Stomach (tissue), 9 donors: ENCODE results near the gene RAD9A. TPM values are rescaled to one million over a fixed set of nuclear protein-coding genes. Genes with fewer than 3 reads are reported as not detected.

Experiments used
- DNase-seq, 2 donors: peaks; one replicate each; pipeline versions ENCODE4 v3.0.0 to v3.0.0-alpha.2; 2013 to 2019
- H3K27ac ChIP-seq, 5 donors: fragments of 200-600 bp in 4 of 5; sonication (generic) in 4 of 5; one replicate each; pipeline ENCODE4 v1.5.1; 2013 to 2019; ENCODE audit warnings: mild to moderate bottlenecking in 1 of 5, moderate library complexity in 1 of 5
- H3K27me3 ChIP-seq, 3 donors: fragments of 200-600 bp; sonication (generic); one replicate each; pipeline ENCODE4 v1.5.1; 2017 to 2019; ENCODE audit warnings: mixed run types in 1 of 3
- H3K36me3 ChIP-seq, 4 donors: fragments of 200-600 bp; sonication (generic); 1 replicate in 3 of 4; 2 replicates in 1 of 4; pipeline ENCODE4 v1.5.1; 2016 to 2019
- H3K4me1 ChIP-seq, 4 donors: fragments of 200-600 bp; sonication (generic); one replicate each; pipeline ENCODE4 v1.5.1; 2016 to 2019
- H3K4me3 ChIP-seq, 4 donors: fragments of 200-600 bp; sonication (generic) in 3 of 4; one replicate each; pipeline ENCODE4 v1.5.1; 2016 to 2019; ENCODE audit warnings: mild to moderate bottlenecking in 1 of 4
- H3K9me3 ChIP-seq, 4 donors: fragments of 200-600 bp; sonication (generic); one replicate each; pipeline ENCODE4 v1.5.1; 2016 to 2019
- EP300 ChIP-seq: sonication (generic); formaldehyde crosslinking; IDR thresholded peaks from one replicate; pipeline ENCODE4 v1.6.1; 2017; ENCODE audit warnings: antibody characterized with exemption
- POLR2A ChIP-seq, 4 donors: fragments of 450-650 bp; IDR thresholded peaks; one replicate each; pipeline ENCODE4 v1.6.1; 2016; ENCODE audit warnings: antibody characterized with exemption in 4 of 4, control low read depth in 2 of 4, mild to moderate bottlenecking in 1 of 4, moderate library complexity in 1 of 4
- POLR2AphosphoS5 ChIP-seq, 3 donors: sonication (generic); formaldehyde crosslinking; IDR thresholded peaks; one replicate each; pipeline ENCODE4 v1.6.1; 2016; ENCODE audit warnings: antibody characterized with exemption in 3 of 3
- WGBS, 5 donors: extraction: QIAGEN DNeasy Blood & Tissue Kit in 3 of 5; methylation state at CpG; one replicate each; pipeline versions ENCODE4 v1.1.5 to v1.1.7; 2013 to 2018; 5-methylcytosine and 5-hydroxymethylcytosine counted together
- intact Hi-C: fragments of 100-400 bp; cut with DNase I; formaldehyde crosslinking; loops from one replicate; pipeline ENCODE4 v1.15.1; 2023; ENCODE audit warnings: low total_unique reads
- polyA plus RNA-seq, 3 donors: library from polyadenylated mRNA; stranded (reverse); fragments of 200-250 nt; gene quantifications; one replicate each; pipeline ENCODE4 v1.2.3, GENCODE V29; 2013
- total RNA-seq, 5 donors: library from RNA; depleted of rRNA; stranded (reverse); fragments of >200 nt; gene quantifications; one replicate each; pipeline versions ENCODE4 v1.1.0 to v1.2.3, GENCODE V29; 2014 to 2016
- TF ChIP-seq, protein P1 (sequence below), 7 experiments: fragments of 450-650 bp in 4 of 7; fragments of 200-600 bp in 3 of 7; sonication (generic) in 3 of 7; IDR thresholded peaks; one replicate each; pipeline ENCODE4 v1.5.1; 2016 to 2019; ENCODE audit warnings: antibody characterized with exemption in 7 of 7, control low read depth in 2 of 7, mild to moderate bottlenecking in 1 of 7
- donor health status: healthy with polysubstance abuse.
- donor health status: Bipolar disorder and iron deficiency.
- donor health status: healthy.

The RAD9A gene
- total and polyA plus RNA-seq, 8 donors = 7.0 to 88.9 (median 28.7) TPM

DNA sequence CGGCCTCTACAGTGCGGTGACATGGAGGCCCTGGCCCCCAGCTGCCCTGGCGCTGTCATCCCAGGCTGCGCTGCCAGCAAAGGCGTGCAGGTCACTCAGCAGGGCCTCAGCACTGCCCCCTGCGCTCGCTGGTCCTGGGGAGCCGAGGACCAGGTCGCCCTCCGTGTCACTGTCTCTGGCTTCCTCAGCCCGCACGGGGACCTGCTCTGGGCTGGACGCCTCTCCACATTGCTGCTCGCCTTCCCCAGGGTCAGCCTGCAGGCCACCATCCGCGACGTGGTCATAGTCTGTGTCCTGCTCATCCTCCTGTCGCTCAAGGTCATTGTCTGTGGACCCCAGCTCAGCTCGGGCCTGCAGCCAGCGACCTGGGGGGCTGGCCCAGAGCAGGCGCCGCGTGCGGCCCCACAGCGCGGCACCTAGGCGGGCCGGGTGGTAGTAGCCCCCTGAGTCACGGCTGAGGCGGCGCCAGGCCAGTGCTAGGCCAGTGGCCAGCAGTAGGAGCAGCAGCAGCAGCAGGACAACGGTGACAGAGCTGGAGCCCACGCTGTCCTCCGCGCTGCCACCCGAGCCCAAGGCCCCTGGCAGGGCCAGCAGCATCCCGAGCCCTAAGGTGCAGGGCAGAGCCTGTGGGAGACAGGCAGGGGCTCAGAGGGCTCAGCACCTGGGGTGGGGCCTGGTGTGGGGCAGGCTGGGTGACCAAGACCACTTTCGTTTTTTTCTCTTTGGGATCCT lies 44.1 kb downstream of the RAD9A start:
- intact Hi-C loops = loop anchor here (10.0 kb wide), 1 partner anchor 69 kb away; the partner anchor contains the start of genes CDK2AP2 and PITPNM1
- Histone ChIP-seq H3K9me3 (no peaks in the 10 kb centered on the region), H3K4me1 (peaks cover 14 to 61% (median 46%) of the 10 kb centered on the region in 4 donors), H3K4me3 (peak overlapping the region; percentile 8 to 45 (median 34)), H3K36me3 (peaks cover 49 to 100% (median 97%) of the 10 kb centered on the region in 4 donors), H3K27ac (peak overlapping the region in 4 of 5 donors; percentile 45 to 96 (median 78)), H3K27me3 (no peaks in the 10 kb centered on the region)
- TF ChIP-seq POLR2AphosphoS5 (IDR thresholded peaks at IDR 0.05) (no peak), EP300 (no peak)
- DNase-seq = no peak
- WGBS, 5 donors = 78 to 88% (median 82%) methylated on average over 19 to 38 of the region's 38 CpGs

DNA sequence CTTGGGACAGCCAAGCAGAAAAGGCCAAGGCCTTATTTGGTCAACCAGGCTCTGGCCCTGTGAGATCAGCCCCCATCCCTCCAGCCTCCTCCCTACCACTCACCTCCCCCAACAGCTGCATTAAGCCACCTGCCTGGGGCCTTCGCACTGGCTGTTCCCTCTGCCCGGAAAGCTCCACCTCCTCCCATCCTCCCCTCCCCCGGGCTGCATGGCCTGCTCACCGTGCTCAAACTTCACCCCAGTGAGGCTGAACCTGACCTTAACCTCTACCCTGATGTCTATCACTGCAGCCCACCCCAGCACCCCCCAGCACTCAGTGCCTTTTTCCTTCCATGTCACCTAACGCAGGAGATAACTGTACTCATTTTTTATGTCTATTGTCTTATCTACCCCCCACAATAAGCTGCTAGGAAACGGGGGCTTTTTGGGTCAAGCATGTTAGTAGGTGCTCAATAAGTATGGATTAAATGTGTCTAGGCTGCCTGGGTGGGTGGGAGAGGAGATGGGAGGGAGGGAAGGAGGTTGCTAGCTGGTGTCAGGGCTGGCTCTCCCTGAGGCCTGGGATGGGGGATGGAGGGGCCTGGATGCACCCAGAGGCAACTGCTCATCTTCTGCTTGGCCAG lies 44.8 kb downstream of the RAD9A start:
- peaks cover 43 to 100% (median 97%) of the 10 kb centered on the region in 4 donors for H3K36me3 ChIP-seq
- H3K4me3 ChIP-seq = peak overlapping the region; percentile 23 to 45 (median 34)
- peak overlapping the region; percentile 32 to 96 (median 73) for H3K27ac ChIP-seq
- no peaks in the 10 kb centered on the region for H3K27me3 ChIP-seq
- TF ChIP-seq, protein P1, sequence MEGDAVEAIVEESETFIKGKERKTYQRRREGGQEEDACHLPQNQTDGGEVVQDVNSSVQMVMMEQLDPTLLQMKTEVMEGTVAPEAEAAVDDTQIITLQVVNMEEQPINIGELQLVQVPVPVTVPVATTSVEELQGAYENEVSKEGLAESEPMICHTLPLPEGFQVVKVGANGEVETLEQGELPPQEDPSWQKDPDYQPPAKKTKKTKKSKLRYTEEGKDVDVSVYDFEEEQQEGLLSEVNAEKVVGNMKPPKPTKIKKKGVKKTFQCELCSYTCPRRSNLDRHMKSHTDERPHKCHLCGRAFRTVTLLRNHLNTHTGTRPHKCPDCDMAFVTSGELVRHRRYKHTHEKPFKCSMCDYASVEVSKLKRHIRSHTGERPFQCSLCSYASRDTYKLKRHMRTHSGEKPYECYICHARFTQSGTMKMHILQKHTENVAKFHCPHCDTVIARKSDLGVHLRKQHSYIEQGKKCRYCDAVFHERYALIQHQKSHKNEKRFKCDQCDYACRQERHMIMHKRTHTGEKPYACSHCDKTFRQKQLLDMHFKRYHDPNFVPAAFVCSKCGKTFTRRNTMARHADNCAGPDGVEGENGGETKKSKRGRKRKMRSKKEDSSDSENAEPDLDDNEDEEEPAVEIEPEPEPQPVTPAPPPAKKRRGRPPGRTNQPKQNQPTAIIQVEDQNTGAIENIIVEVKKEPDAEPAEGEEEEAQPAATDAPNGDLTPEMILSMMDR (IDR thresholded peaks at IDR 0.05) = no peak
- no peak for TF ChIP-seq POLR2A (IDR thresholded peaks at IDR 0.05)
- no peak for TF ChIP-seq POLR2AphosphoS5 (IDR thresholded peaks at IDR 0.05)
- no peak for TF ChIP-seq EP300
- 33 to 56% (median 49%) methylated on average over 6 of the region's 6 CpGs for WGBS, 5 donors
- peaks cover 19 to 68% (median 52%) of the 10 kb centered on the region in 4 donors for H3K4me1 ChIP-seq
- H3K9me3 ChIP-seq = no peaks in the 10 kb centered on the region
- peak; percentile 44 to 55 for DNase-seq
- intact Hi-C loops = loop anchor here (10.0 kb wide), 1 partner anchor 68 kb away; the partner anchor contains the start of genes CDK2AP2 and PITPNM1

DNA sequence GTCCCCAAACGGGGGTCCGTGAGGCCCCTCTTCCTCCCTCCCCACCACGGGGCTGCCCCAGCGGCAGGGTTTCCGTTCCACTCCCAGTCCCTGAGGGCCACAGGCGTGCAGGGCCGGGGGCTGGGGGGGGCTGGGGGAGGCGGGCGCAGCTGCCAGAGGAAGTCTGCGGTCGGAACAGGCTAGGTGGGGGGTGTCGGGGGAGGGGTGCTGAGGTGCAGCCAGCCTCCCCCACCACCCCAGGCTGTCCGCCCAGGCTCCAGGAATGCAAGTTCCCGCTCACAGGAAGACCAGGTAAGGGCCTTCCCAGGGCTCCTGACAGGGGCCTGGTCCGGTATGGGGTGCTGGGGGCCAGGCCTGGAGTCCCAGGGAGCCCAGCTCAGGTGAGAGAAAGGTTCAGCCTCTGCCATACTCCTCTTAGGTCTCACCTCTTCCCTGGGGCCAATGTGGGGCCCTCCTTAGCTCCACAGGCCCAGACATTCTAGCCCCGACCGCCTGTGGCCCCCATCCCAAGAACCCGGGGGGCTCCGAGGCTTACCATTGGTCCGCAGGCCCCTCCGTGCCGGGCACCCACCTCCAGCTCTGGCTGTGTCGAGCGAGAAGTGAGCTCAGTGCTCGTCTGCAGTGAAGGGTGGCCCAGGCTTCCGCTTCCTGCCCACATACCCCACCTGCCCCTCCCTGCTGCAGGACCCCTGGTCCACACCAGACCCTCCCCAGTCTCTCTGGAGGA lies 45.5 kb downstream of the RAD9A start, which contains the start of gene PTPRCAP:
Gene PTPRCAP, minus strand, starts transcription at position 601 of the 727 bp plus-strand sequence. Its CDS starts 63 bp downstream, at position 538.
- peak within 1 kb of the TSS; percentile 23 to 45 (median 34) for H3K4me3 ChIP-seq
- H3K4me1 ChIP-seq = peaks cover 26 to 74% (median 59%) of the 10 kb centered on the region in 4 donors
- intact Hi-C loops = loop anchor here (10.0 kb wide), 1 partner anchor 68 kb away; the partner anchor contains the start of genes CDK2AP2 and PITPNM1
- peaks cover 37 to 100% (median 97%) of the 10 kb centered on the region in 4 donors for H3K36me3 ChIP-seq
- TF ChIP-seq POLR2AphosphoS5 (IDR thresholded peaks at IDR 0.05) = peak in 1 of 3 donors; percentile 3
- TF ChIP-seq, protein P1 (IDR thresholded peaks at IDR 0.05) = no peak
- no peaks in the 10 kb centered on the region for H3K9me3 ChIP-seq
- H3K27me3 ChIP-seq = no peaks in the 10 kb centered on the region
- 64 to 74% (median 71%) methylated on average over 5 to 26 of the region's 26 CpGs for WGBS, 5 donors
- H3K27ac ChIP-seq = peak within 1 kb of the TSS; percentile 32 to 96 (median 73)
- peak; percentile 41 to 60 for DNase-seq

DNA sequence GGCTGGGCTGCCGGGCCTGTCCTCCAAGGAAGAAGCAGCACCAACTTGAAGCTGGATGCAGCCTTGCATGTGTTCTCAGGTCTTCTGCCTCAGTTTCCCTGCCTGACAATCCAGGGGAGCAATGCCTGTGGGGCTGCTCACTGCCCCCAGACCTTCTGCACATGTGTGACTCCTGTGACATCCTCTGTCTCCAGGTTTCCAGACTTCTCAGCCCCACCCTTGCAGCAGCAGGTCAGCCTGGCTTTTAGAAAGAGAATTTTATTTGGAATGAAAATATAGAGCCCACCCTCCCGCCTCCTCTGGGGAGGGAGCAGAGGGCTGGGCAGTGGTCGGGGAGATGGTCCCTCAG lies 46.0 kb downstream of the RAD9A start:
- H3K9me3 ChIP-seq = no peaks in the 10 kb centered on the region
- no peak for DNase-seq
- no peaks in the 10 kb centered on the region for H3K27me3 ChIP-seq
- peak overlapping the region in 4 of 5 donors; percentile 45 to 96 (median 78) for H3K27ac ChIP-seq
- intact Hi-C loops = loop anchor here (10.0 kb wide), 1 partner anchor 67 kb away; the partner anchor contains the start of genes CDK2AP2 and PITPNM1
- H3K4me3 ChIP-seq = peak overlapping the region; percentile 23 to 45 (median 34)
- peaks cover 31 to 95% (median 91%) of the 10 kb centered on the region in 4 donors for H3K36me3 ChIP-seq
- WGBS, 5 donors = 52 to 74% (median 66%) methylated on average over 3 of the region's 3 CpGs
- TF ChIP-seq POLR2A (IDR thresholded peaks at IDR 0.05) (no peak), POLR2AphosphoS5 (IDR thresholded peaks at IDR 0.05) (no peak), EP300 (no peak)
- TF ChIP-seq, protein P1 (IDR thresholded peaks at IDR 0.05) = no peak
- H3K4me1 ChIP-seq = peaks cover 30 to 80% (median 64%) of the 10 kb centered on the region in 4 donors
